Stimulated activated CD8-positive, alpha-beta memory T cell treated with anti-CD3 and anti-CD28 coated beads, Interleukin-4, amount 100 ng/mL, for 24 hours (primary cell): Measurements from ENCODE around the gene UTP15.

Experiments used
- DNase-seq: peaks from one replicate; pipeline ENCODE4 v3.0.0-alpha.2; 2020; ENCODE audit warnings: low read depth

UTP15 gene, protein sequence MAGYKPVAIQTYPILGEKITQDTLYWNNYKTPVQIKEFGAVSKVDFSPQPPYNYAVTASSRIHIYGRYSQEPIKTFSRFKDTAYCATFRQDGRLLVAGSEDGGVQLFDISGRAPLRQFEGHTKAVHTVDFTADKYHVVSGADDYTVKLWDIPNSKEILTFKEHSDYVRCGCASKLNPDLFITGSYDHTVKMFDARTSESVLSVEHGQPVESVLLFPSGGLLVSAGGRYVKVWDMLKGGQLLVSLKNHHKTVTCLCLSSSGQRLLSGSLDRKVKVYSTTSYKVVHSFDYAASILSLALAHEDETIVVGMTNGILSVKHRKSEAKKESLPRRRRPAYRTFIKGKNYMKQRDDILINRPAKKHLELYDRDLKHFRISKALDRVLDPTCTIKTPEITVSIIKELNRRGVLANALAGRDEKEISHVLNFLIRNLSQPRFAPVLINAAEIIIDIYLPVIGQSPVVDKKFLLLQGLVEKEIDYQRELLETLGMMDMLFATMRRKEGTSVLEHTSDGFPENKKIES

GRCh38 chr5:73565139-73565968 lies at the start of gene UTP15, which contains the start of gene ANKRA2:
Gene UTP15, plus strand, starts transcription at chr5:73565743. Its CDS starts 1,602 bp downstream, at chr5:73567345.
Gene ANKRA2, minus strand, starts transcription at chr5:73565639. Its CDS starts 2,758 bp downstream, at chr5:73562881.
- DNase-seq: peak; percentile 99

DNA sequence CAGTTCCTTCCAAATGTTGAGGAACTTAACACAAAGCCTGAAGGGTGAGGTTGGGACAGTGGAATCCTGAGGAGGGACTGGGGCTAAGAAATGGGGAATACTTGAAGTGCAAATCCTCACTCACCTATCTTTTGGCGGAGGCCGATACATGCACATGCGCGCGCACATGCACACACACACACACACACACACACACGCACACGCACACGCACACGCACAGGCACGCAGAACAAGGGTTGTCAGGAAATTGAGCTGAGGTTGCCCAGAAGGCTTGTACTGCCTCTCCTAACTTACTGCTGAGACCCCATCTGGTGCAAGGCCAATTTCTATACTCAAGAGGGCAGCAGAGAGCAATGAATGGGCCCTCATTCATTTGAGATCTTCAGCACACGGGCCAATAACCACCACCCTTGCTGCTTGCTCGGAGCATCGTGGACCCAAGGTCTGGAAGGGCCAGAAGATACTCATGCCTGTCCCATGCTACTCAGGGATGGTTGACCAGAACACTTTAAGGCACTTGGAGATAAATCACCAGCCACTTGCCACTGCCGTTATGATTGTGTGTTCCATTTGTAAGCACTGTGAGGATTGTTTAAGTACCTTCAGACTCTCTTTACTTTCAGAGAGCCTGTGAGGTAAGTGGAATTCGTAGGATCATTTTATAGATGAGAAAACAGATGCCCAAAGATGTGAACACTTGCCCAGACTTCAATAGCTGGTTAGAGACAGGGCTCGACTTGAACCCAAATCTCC lies 45.8 kb upstream of the UTP15 start:
- peak; percentile 23 for DNase-seq

DNA sequence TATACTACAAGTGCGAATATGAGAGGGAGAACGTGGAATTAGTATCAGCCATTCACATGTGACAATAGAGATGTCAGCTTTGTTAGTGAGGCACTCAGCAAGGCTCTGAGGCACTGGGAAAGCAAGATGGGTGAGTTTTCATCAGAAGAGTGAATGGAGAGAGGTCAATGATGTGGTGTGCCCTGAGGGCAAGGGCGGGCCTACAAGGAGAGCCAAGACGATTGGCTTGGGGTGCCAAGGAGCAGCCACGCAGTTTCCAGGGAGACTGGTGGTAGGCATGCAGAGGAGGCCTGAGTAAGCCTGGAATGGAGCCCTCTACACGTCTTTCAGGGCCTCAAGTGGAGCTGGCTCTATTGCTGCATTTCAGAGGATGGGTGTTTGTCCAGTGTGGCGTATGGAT lies 42.6 kb upstream of the UTP15 start:
- no peak for DNase-seq

DNA sequence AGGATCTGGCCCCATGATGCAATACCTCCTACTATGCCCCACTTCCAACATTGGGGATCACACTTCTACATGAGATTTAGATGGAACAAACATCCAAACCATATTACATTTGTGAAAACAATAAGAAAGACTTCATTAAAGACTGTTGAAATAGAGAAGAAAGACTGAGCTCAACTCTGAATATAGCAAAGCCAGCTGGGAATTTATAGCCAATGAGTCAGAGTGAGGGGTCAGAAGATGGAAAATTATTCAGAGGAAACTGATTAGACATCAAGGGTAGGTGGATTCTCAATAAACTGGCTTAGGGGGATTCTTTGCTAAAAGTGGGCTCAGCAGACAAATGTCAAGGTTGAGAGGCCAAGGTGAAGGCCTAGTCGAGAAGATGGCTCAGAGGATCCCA lies 41.7 kb upstream of the UTP15 start:
- DNase-seq: no peak

GRCh38 chr5:73525606-73526203 lies 39.8 kb upstream of the UTP15 start:
- no peak for DNase-seq

- no peak for DNase-seq
These were observed 37.3 kb upstream of the UTP15 start for GRCh38 chr5:73528248-73528647.

DNA sequence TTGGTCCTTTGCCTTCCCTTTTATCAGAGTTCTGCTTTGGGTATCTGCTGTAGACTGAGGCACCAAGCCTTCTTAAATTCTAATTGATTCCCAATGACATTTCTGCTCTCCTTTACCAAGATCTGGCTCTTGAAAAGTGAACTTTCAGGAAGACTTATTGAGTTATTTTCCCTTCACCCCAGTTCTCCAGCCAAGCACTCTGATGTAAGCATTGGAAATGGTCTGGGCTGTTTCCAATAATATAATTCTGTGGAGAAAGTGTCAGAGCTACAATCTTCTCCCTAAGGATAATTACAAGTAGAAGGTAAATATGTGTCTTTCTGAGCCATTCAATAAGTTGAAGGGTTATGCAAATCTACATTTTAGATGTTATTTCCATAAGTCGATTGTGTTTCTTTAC lies 36.5 kb upstream of the UTP15 start:
- no peak for DNase-seq

- DNase-seq: no peak
These were observed 34.2 kb upstream of the UTP15 start for GRCh38 chr5:73531356-73531755.

DNA sequence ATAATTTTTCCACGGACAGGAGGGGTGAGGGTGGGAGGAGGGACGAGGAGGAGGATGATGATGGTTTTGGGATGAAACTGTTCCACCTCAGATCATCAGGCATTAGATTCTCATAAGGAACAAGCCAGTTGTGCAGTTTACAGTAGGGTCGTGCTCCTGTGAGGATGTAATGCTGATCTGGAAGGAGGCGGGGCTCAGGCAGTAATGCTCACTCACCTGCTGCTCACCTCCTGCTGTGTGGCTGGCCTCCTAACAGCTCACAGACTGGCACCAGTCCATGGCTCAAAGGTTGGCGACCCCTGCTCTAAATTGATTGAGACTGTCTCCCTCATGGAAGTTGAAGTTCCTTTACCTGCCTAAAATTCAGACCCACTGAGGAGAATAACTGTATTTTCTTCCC lies 33.3 kb upstream of the UTP15 start:
- DNase-seq: no peak

DNA sequence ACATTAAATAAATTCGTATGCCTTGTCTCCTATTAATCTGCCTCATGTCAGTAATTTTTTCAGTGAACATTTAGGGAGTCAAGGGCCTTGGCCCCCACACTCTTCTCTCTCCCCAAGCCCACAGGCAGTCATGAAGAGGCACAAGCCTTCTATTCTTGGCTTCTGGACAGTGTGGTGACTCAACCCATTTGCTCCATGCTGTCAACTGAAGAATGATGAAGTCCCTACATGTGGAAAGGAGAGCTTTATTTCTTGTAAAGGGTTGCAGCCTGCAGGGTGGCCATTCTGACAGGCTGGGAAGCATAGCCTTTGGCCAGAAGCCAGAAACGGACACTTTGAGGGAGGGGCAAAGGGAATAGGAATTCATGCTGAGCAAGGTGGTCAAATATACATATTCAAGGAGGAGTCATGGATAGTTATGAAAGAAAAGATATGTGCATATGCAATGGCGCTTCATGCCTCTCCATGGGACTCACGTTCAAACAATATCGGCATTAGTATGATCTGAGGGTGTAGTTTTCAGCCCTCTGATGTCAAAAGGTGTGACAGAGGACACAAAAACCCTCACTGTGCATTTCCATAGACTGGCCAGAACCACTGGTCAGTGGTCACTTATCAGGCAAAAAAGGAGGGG lies 31.4 kb upstream of the UTP15 start:
- no peak for DNase-seq

DNA sequence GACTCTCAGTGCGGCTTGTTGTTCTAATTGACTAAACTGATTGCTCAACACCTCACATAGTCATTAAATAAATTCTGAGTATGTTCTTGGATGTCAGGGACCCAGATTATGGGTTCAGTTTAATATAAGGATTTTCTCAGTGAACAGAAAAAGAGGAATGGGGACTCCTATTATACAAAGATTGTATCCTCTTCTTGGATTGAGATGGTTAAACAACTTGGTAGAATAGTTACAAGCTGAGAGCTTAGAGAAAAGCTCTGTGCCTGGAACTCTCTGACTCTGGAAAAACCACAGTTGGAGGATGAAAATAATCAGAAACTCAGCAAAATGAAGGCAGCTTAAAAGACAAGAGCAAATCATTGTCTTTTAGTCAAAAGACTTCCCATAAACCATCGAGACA lies 30.6 kb upstream of the UTP15 start:
- no peak for DNase-seq

DNA sequence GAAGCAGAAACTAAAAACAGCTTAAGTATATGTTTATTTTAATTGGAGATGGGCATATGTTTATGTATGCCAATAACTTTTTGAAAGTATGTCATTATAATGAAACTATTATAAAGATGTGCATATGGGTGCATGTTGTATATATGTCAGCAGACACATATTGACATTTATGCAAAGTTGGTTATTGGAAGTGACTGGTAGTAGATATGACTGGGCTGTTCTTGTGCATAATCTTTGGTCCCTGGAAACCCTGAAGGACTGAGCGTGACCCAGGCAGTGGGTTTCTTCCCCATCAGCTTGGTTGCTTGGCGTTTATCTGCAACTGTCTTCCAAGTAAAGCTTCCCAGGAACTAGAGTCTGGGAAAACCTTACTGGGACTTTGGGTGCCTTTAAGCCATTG lies 25.8 kb upstream of the UTP15 start:
- DNase-seq: no peak

- no peak for DNase-seq
These were observed 25.4 kb upstream of the UTP15 start for GRCh38 chr5:73540192-73540591.

GRCh38 chr5:73542020-73542419 lies 23.5 kb upstream of the UTP15 start:
- no peak for DNase-seq

GRCh38 chr5:73544429-73545402 lies 20.8 kb upstream of the UTP15 start:
- DNase-seq: no peak

DNA sequence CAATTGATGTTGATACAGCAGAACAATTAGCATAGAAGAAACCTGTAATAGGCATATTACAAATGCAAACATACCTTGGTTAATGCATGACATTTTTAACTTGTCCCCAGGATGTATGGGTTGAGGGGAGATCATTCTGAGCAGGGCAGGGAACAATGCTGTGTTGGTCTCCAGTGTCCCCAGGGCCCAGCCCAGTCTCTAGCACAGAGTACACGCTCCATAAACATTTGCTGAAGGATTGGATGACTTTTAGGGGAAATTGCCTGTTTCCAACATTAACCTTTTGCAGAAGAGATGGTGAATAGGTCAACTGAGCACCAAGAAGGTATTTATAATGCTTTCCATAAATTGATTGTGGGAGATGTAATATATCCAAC lies 20.2 kb upstream of the UTP15 start:
- no peak for DNase-seq

GRCh38 chr5:73550016-73550415 lies 15.5 kb upstream of the UTP15 start:
- DNase-seq: no peak

GRCh38 chr5:73552642-73553041 lies 12.9 kb upstream of the UTP15 start:
- no peak for DNase-seq

DNA sequence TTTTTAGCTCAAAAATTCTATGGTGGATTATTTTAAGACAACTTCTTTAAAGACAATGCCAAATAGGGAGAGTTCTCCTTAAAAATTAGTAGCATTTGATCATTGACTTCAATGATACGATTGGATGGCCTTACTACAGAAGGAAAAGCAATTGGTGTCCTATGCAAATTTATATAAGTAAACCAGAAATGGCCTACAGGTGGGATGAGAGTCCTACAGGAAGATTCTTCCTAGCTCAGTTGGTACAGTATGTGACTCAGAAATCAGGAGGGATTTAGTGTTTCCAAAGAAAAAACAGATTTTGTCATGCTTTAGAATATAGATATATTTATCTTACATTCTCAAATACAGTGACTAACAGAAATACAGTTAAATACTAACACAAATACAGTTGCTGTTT lies 6.6 kb upstream of the UTP15 start:
- no peak for DNase-seq

DNA sequence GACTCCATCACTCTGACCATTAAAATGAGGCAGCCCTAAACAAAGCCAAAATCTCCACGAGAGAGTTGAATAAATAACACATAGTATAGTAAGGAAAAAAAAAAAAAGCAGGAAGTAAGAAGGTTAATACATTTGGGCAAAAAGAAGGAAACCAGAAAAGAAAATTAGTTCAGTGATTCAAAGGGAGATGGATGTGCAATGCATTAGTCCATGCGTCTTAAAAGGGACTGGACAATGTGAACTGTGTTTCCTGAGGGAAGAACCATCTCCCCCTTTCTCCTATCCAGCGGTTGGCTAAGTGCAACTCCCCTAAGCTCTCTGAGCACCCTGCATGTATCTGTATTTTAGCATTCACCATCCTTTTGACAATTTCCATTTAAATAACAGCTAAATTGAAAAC lies 1.5 kb upstream of the UTP15 start:
- no peak for DNase-seq
